ENCODE data around the gene PACSIN1. TPM values are rescaled to one million over a fixed set of nuclear protein-coding genes. Genes with fewer than 3 reads are reported as not detected.

PACSIN1 gene
- polyA plus RNA-seq, 1 donor from 2014 or later = 3.1 TPM

DNA sequence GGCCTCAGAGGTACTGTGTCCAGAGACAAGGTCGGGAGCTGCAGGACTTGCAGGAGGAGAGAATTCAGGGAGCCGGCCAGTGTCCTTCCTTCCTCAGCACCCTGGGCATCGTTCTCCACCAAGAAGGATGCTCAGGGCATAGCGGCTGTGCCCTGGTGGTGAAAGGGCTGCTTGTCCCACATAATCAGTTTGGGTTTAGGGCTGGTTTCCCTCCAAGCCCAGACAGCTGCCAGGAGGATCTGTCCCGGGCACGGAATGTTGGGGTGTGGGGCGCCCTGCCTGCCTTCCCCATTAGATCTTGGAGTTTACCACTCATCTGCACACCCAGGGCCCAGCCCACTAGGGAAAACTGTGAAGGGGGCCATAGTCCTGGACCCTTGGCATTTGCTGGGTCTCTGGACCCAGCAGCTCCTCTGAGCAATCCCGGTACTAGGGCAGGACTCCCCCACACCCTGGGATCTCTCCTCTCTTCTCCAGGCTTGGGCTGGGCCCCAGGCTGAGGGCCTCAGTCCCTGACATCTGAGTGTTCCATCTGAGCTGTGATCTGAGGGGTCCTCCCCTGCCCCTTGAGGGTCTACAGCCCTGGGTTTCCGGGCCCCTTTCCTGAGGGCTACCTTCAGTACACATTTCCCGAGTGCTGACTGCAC is 108.9 kb downstream of the PACSIN1 start:
- H3K79me2 ChIP-seq (replicated peaks; ENCODE audit: insufficient read depth, low read length) = no peaks in the 10 kb centered on the region
- H3F3A ChIP-seq (ENCODE audit: insufficient read depth, low read length, poor library complexity, severe bottlenecking) = no peaks in the 10 kb centered on the region
- no peak overlapping the region for H3K27ac ChIP-seq (ENCODE audit: low read length)
- no peaks in the 10 kb centered on the region for H3K9me2 ChIP-seq (ENCODE audit: insufficient read depth, low read length)
- no peaks in the 10 kb centered on the region for H3K27me3 ChIP-seq (ENCODE audit: insufficient read depth, low read depth, low read length)
- no peak overlapping the region for H3K4me3 ChIP-seq (ENCODE audit: low read length)
- no peaks in the 10 kb centered on the region for H3K9me3 ChIP-seq (ENCODE audit: low read length)
- H3K9ac ChIP-seq (ENCODE audit: low read length) = no peak overlapping the region
- H3K36me3 ChIP-seq (ENCODE audit: insufficient read depth, low read length) = no peaks in the 10 kb centered on the region
- no peak overlapping the region for H3K4me2 ChIP-seq (ENCODE audit: low read length)
- no peak overlapping the region for H2AFZ ChIP-seq (ENCODE audit: low read depth, low read length)
- no peak for TF ChIP-seq MXI1 (conservative IDR thresholded peaks at IDR 0.05; ENCODE audit: poor library complexity, severe bottlenecking)
- TF ChIP-seq RAD21 (conservative IDR thresholded peaks at IDR 0.05) = no peak
- TF ChIP-seq, protein P1, sequence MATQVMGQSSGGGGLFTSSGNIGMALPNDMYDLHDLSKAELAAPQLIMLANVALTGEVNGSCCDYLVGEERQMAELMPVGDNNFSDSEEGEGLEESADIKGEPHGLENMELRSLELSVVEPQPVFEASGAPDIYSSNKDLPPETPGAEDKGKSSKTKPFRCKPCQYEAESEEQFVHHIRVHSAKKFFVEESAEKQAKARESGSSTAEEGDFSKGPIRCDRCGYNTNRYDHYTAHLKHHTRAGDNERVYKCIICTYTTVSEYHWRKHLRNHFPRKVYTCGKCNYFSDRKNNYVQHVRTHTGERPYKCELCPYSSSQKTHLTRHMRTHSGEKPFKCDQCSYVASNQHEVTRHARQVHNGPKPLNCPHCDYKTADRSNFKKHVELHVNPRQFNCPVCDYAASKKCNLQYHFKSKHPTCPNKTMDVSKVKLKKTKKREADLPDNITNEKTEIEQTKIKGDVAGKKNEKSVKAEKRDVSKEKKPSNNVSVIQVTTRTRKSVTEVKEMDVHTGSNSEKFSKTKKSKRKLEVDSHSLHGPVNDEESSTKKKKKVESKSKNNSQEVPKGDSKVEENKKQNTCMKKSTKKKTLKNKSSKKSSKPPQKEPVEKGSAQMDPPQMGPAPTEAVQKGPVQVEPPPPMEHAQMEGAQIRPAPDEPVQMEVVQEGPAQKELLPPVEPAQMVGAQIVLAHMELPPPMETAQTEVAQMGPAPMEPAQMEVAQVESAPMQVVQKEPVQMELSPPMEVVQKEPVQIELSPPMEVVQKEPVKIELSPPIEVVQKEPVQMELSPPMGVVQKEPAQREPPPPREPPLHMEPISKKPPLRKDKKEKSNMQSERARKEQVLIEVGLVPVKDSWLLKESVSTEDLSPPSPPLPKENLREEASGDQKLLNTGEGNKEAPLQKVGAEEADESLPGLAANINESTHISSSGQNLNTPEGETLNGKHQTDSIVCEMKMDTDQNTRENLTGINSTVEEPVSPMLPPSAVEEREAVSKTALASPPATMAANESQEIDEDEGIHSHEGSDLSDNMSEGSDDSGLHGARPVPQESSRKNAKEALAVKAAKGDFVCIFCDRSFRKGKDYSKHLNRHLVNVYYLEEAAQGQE (IDR thresholded peaks at IDR 0.05; ENCODE audit: borderline replicate concordance) = no peak
- TF ChIP-seq POLR2AphosphoS5 (IDR thresholded peaks at IDR 0.05) = no peak
- TF ChIP-seq EZH2 (IDR thresholded peaks at IDR 0.05; ENCODE audit: borderline replicate concordance, insufficient read depth, low read length, poor library complexity, severe bottlenecking) = no peak
- TF ChIP-seq SMC3 (conservative IDR thresholded peaks at IDR 0.05; ENCODE audit: poor library complexity) = no peak
- no peak for TF ChIP-seq TAF1 (IDR thresholded peaks at IDR 0.05; ENCODE audit: low read depth)
- no peak for TF ChIP-seq CTCF (IDR thresholded peaks at IDR 0.05; ENCODE audit: poor library complexity, severe bottlenecking)
- no peak for TF ChIP-seq EP300 (conservative IDR thresholded peaks at IDR 0.05; ENCODE audit: poor library complexity, severe bottlenecking)
- no peaks in the 10 kb centered on the region for H4K20me1 ChIP-seq (ENCODE audit: insufficient read depth)

GRCh38 chr6:34575326-34575725 is 109.5 kb downstream of the PACSIN1 start:
- Histone ChIP-seq H3K4me2 (ENCODE audit: low read length) (no peak overlapping the region), H3F3A (ENCODE audit: insufficient read depth, low read length, poor library complexity, severe bottlenecking) (no peaks in the 10 kb centered on the region), H3K27ac (ENCODE audit: low read length) (no peak overlapping the region), H2AFZ (ENCODE audit: low read depth, low read length) (no peak overlapping the region), H4K20me1 (ENCODE audit: insufficient read depth) (no peaks in the 10 kb centered on the region), H3K4me3 (ENCODE audit: low read length) (no peak overlapping the region), H3K27me3 (ENCODE audit: insufficient read depth, low read depth, low read length) (no peaks in the 10 kb centered on the region), H3K9me2 (ENCODE audit: insufficient read depth, low read length) (no peaks in the 10 kb centered on the region), H3K79me2 (replicated peaks; ENCODE audit: insufficient read depth, low read length) (no peaks in the 10 kb centered on the region), H3K9ac (ENCODE audit: low read length) (no peak overlapping the region), H3K36me3 (ENCODE audit: insufficient read depth, low read length) (no peaks in the 10 kb centered on the region), H3K9me3 (ENCODE audit: low read length) (no peaks in the 10 kb centered on the region)
- TF ChIP-seq, protein P1 (IDR thresholded peaks at IDR 0.05; ENCODE audit: borderline replicate concordance) = no peak
- TF ChIP-seq EP300 (conservative IDR thresholded peaks at IDR 0.05; ENCODE audit: poor library complexity, severe bottlenecking) (no peak), SMC3 (conservative IDR thresholded peaks at IDR 0.05; ENCODE audit: poor library complexity) (no peak), RAD21 (conservative IDR thresholded peaks at IDR 0.05) (no peak), MXI1 (conservative IDR thresholded peaks at IDR 0.05; ENCODE audit: poor library complexity, severe bottlenecking) (no peak), CTCF (IDR thresholded peaks at IDR 0.05; ENCODE audit: poor library complexity, severe bottlenecking) (no peak), TAF1 (IDR thresholded peaks at IDR 0.05; ENCODE audit: low read depth) (no peak), EZH2 (IDR thresholded peaks at IDR 0.05; ENCODE audit: borderline replicate concordance, insufficient read depth, low read length, poor library complexity, severe bottlenecking) (no peak)
